GM12874 (cell line): ENCODE data around the gene KATNIP.

Source experiments
- CTCF ChIP-seq: IDR thresholded peaks from 2 replicates; pipeline ENCODE4 v1.5.1; 2011; ENCODE audit warnings: low read depth, mild to moderate bottlenecking, control low read depth, low read length, moderate library complexity; ENCODE audit not compliant: insufficient read depth

Gene KATNIP

GRCh38 chr16:27550582-27550920, 607 bp downstream of the KATNIP start:
- no peak for TF ChIP-seq CTCF

DNA sequence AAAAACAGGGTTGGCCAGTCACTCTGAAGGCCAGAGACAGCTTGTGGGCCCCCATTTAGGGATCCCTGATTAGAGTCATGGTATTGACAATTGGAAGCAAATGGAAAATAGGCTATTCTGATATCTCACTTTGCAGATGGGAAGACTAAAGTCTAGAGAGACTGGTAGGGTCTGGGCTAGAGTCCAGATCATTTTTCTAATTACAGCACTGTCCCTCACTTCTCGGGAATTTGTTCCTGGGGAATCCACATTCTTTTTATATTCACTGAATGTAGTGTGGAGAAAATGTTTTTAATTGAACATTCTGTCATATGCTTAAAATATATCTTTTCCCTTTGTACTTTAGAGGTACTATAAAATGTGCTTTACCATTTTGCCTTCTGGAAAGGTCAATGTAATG, 1.1 kb downstream of the KATNIP start:
- TF ChIP-seq CTCF = no peak

DNA sequence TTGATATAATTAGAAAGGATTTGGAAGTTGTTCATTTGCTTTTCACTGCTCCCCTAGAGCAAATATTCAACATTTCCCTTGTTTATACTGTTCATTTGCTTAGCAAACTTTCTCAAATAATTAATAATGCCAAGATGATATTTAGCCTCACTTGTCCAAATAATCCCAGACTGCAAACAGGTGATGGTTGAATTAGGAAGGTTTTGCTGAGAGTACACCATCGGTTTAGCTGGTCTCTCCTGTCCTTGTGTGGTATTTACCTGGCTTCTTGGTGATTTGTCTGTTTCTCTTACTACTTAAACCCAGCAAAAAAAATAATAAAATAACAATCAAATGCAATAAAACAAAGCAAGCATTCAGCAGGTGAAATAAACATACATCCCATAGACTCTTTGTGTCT, 6.5 kb downstream of the KATNIP start:
- TF ChIP-seq CTCF = no peak

DNA sequence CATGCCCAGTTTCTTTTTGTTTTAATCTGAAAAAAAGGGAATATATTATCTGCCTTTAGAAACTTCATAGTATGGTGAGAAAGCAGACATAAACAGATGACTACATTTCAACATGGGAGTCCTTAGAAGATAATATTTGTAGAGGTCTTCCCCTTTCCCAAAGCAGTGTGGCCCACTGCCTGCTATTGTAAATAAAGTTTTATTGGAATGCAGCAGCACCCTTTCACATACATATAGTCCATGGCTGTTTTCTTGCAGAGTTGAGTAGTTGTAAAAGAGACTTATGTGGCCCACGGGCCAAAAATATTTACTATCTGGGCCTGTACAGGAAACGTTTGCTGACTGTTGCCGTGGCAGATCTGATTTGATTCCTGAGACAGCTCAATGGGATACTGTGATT, 8.5 kb downstream of the KATNIP start:
- no peak for TF ChIP-seq CTCF

DNA sequence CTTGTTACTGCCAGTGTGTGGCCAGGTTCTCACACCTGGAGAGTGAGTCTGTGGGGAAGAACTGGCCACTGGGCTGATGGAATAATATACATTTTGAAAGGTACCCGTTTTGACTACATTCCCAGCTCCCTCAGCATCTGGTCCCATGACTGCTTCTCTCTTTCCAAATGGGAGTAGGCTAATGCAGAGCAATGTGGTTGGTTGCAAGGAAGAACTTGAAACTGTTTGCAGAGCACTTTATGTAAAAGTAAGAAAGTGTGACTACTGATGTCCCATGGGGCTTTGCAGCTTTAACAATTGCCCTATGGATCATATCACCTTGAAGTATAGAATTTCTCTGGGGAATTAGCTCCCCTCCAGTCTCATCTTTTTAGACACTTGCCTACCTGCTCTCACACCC, 9.0 kb downstream of the KATNIP start:
- no peak for TF ChIP-seq CTCF

DNA sequence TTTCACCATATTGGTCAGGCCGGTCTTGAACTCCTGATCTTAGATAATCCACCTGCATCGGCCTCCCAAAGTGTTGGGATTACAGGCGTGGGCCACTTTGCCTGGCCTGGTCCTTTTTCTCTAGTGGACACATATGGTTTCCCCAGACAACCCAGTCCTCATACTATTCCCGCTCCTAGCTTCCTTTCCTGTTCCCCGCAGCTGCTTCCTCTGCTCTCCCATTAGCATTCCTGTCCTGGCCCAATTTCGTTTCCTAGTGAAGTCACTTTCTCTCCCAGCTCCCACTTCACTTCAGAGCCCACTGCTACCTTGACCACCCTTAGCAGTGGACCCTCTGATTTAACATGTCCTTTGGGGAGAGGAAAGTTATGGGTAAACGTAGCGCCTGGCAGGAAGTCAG, 11.3 kb downstream of the KATNIP start:
- no peak for TF ChIP-seq CTCF

DNA sequence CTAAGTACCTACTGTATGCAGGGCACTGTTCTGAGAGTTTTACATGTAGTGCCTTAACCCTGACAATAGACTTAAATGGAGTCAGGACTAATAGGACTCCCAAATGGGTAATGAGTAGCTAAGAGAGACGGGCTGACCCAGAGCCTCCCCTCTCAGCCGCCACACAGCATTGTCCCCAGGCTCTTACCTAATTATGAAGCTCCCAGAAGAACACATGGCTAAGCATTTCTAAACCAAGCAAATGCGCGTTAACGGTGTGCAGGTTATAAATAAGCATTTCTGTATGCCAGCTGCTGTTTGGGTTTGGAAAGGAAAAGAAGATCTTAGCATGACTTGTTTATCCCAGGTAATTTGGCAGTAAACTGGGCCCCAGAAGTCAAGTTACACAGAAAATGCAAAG, 14.3 kb downstream of the KATNIP start:
- no peak for TF ChIP-seq CTCF

DNA sequence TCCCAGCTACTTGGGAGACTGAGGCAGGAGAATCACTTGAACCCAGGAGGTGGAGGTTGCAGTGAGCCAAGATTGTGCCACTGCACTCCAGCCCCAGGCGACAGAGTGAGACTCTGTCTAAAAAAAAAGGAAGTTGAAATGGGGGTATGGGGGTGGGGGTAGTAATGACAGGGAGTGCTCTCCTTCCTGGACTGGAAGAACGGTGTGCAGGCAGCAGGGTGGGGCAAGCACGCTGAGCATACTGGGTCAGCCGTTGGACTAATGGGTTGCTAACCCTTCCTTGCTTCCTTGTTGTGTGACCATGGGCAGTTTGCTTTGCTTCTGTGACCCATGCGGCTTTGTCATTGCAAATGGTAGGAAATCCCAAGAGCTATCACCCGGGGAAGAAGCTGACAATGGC, 16.5 kb downstream of the KATNIP start:
- no peak for TF ChIP-seq CTCF
